Prostate gland (tissue), 2 donors: ENCODE results near the gene TRIM68.

Experiments used
- CTCF ChIP-seq, 4 experiments: fragments of 200-600 bp in 2 of 4; fragments of 450-650 bp in 2 of 4; sonication (generic) in 2 of 4; IDR thresholded peaks; 1 replicate in 3 of 4; 2 replicates in 1 of 4; pipeline ENCODE4 v1.5.1; 2016 to 2019; ENCODE audit warnings: antibody characterized with exemption in 4 of 4, mild to moderate bottlenecking in 2 of 4, moderate library complexity in 2 of 4
- POLR2AphosphoS5 ChIP-seq: sonication (generic); formaldehyde crosslinking; IDR thresholded peaks from one replicate; pipeline ENCODE4 v1.6.1; 2017; ENCODE audit warnings: antibody characterized with exemption

- no peak for TF ChIP-seq POLR2AphosphoS5
- no peak for TF ChIP-seq CTCF (IDR thresholded peaks at IDR 0.05)
Measured at GRCh38 chr11:4643076-4643475, 35.0 kb upstream of the TRIM68 start.
